ENCODE data around the gene UNC5A.

Gene UNC5A

GRCh38 chr5:176877793-176878331 is 67.5 kb downstream of the UNC5A start:
- POLR2A ChIA-PET, result no interaction called here
- TF ChIP-seq FOXM1 (IDR thresholded peaks at IDR 0.05; ENCODE audit: borderline replicate concordance) (no peak), ZNF384 (IDR thresholded peaks at IDR 0.05) (no peak), FOXK2 (IDR thresholded peaks at IDR 0.05) (no peak), HDGF (IDR thresholded peaks at IDR 0.05; ENCODE audit: borderline replicate concordance) (no peak), SP1 (IDR thresholded peaks at IDR 0.05) (no peak)
- no peak for DNase-seq (ENCODE audit: extremely low spot score)
- CTCF ChIA-PET, result interaction anchor here (1.0 to 1.5 kb wide), 2 partner anchors 8 to 217 kb away, joined by 3 to 4 read pairs; no protein-coding TSS in a partner anchor

- TF ChIP-seq CTBP1 (IDR thresholded peaks at IDR 0.05; ENCODE audit: borderline replicate concordance) (no peak), SP1 (IDR thresholded peaks at IDR 0.05) (no peak), HDGF (IDR thresholded peaks at IDR 0.05; ENCODE audit: borderline replicate concordance) (no peak), ZNF384 (IDR thresholded peaks at IDR 0.05) (no peak), ARNT (IDR thresholded peaks at IDR 0.05) (no peak), ELF4 (IDR thresholded peaks at IDR 0.05) (no peak), PKNOX1 (IDR thresholded peaks at IDR 0.05) (no peak), BHLHE40 (IDR thresholded peaks at IDR 0.05; ENCODE audit: borderline replicate concordance) (no peak), NFRKB (IDR thresholded peaks at IDR 0.05) (no peak), FOXM1 (IDR thresholded peaks at IDR 0.05; ENCODE audit: borderline replicate concordance) (no peak), LEF1 (IDR thresholded peaks at IDR 0.05; ENCODE audit: borderline replicate concordance) (no peak), L3MBTL2 (conservative IDR thresholded peaks at IDR 0.05) (no peak)
- ChIA-PET POLR2A (no interaction called here), CTCF (interaction anchor here (1.0 to 1.5 kb wide), 2 partner anchors 8 to 218 kb away, joined by 3 to 4 read pairs; no protein-coding TSS in a partner anchor)
- DNase-seq (ENCODE audit: extremely low spot score), result no peak
These were observed 68.1 kb downstream of the UNC5A start for GRCh38 chr5:176878463-176878862.

- ChIA-PET CTCF (interaction anchor here (1.0 to 1.5 kb wide), 2 partner anchors 9 to 218 kb away, joined by 3 to 4 read pairs; no protein-coding TSS in a partner anchor), POLR2A (no interaction called here)
- no peak for DNase-seq (ENCODE audit: extremely low spot score)
- TF ChIP-seq FOXK2 (IDR thresholded peaks at IDR 0.05), result no peak
These were observed 68.7 kb downstream of the UNC5A start for GRCh38 chr5:176878906-176879662.

GRCh38 chr5:176879663-176880361 is 69.5 kb downstream of the UNC5A start:
- no peak for DNase-seq (ENCODE audit: extremely low spot score)
- ChIA-PET CTCF (interaction anchor here (1.5 kb wide), 1 partner anchor 10 kb away, joined by 4 read pairs; no protein-coding TSS in a partner anchor), POLR2A (no interaction called here)
- TF ChIP-seq LEF1 (IDR thresholded peaks at IDR 0.05; ENCODE audit: borderline replicate concordance) (no peak), SP1 (IDR thresholded peaks at IDR 0.05) (no peak), FOXA1 (IDR thresholded peaks at IDR 0.05) (no peak), SUZ12 (IDR thresholded peaks at IDR 0.05) (no peak), NFRKB (IDR thresholded peaks at IDR 0.05) (no peak), CTBP1 (IDR thresholded peaks at IDR 0.05; ENCODE audit: borderline replicate concordance) (no peak), ARNT (IDR thresholded peaks at IDR 0.05) (no peak), L3MBTL2 (conservative IDR thresholded peaks at IDR 0.05) (no peak), ZNF384 (IDR thresholded peaks at IDR 0.05) (no peak), HDGF (IDR thresholded peaks at IDR 0.05; ENCODE audit: borderline replicate concordance) (no peak), ELF4 (IDR thresholded peaks at IDR 0.05) (no peak), FOXK2 (IDR thresholded peaks at IDR 0.05) (no peak), FOXM1 (IDR thresholded peaks at IDR 0.05; ENCODE audit: borderline replicate concordance) (no peak), PKNOX1 (IDR thresholded peaks at IDR 0.05) (no peak)

- CTCF ChIA-PET, result no interaction called here
- POLR2A ChIA-PET, result no interaction called here
- no peak for DNase-seq (ENCODE audit: extremely low spot score)
- no peak for TF ChIP-seq ELF4 (IDR thresholded peaks at IDR 0.05)
- TF ChIP-seq ZNF384 (IDR thresholded peaks at IDR 0.05), result no peak
- TF ChIP-seq ARNT (IDR thresholded peaks at IDR 0.05), result no peak
- no peak for TF ChIP-seq TARDBP (IDR thresholded peaks at IDR 0.05)
- no peak for TF ChIP-seq L3MBTL2 (conservative IDR thresholded peaks at IDR 0.05)
- TF ChIP-seq CTBP1 (IDR thresholded peaks at IDR 0.05; ENCODE audit: borderline replicate concordance), result no peak
- no peak for TF ChIP-seq LEF1 (IDR thresholded peaks at IDR 0.05; ENCODE audit: borderline replicate concordance)
- no peak for TF ChIP-seq NFRKB (IDR thresholded peaks at IDR 0.05)
- no peak for TF ChIP-seq SUZ12 (IDR thresholded peaks at IDR 0.05)
- TF ChIP-seq PKNOX1 (IDR thresholded peaks at IDR 0.05), result no peak
- no peak for TF ChIP-seq FOXM1 (IDR thresholded peaks at IDR 0.05; ENCODE audit: borderline replicate concordance)
- TF ChIP-seq HDGF (IDR thresholded peaks at IDR 0.05; ENCODE audit: borderline replicate concordance), result no peak
- TF ChIP-seq FOXA1 (IDR thresholded peaks at IDR 0.05), result no peak
- TF ChIP-seq SP1 (IDR thresholded peaks at IDR 0.05), result no peak
- TF ChIP-seq BHLHE40 (IDR thresholded peaks at IDR 0.05; ENCODE audit: borderline replicate concordance), result no peak
- no peak for TF ChIP-seq FOXK2 (IDR thresholded peaks at IDR 0.05)
These were observed 70.1 kb downstream of the UNC5A start for GRCh38 chr5:176880366-176881020.

All from HEK293T (cell line).